ACC112 (cell line): ENCODE results near the gene C5orf63.
A peak's percentile ranks its signal among the peaks of the same experiment; 100 is the strongest.
"Not testable (repeated sequence)": the region's sequence is repeated elsewhere in the genome, so short reads cannot be mapped to it uniquely, and the experiment has no call there.

Source experiments
- H2AFZ ChIP-seq: fragments of 200-600 bp; sonication (generic); one replicate; pipeline ENCODE4 v1.6.0; 2017; ENCODE audit warnings: antibody characterized with exemption, low read length; ENCODE audit not compliant: unreplicated experiment
- H3K27ac ChIP-seq: fragments of 200-600 bp; sonication (generic); 2 replicates; pipeline ENCODE4 v1.5.1; 2014; ENCODE audit warnings: low read depth, mild to moderate bottlenecking, antibody characterized with exemption, low read length, moderate library complexity
- H3K27me3 ChIP-seq: fragments of 200-600 bp; sonication (generic); 2 replicates; pipeline ENCODE4 v1.6.1; 2014; ENCODE audit warnings: mild to moderate bottlenecking, antibody characterized with exemption, low read length, moderate library complexity, mixed read lengths; ENCODE audit not compliant: insufficient read depth
- H3K36me3 ChIP-seq: fragments of 200-600 bp; sonication (generic); 2 replicates; pipeline ENCODE4 v1.6.1; 2016; ENCODE audit warnings: mild to moderate bottlenecking, antibody characterized with exemption, low read length, moderate library complexity, mixed read lengths; ENCODE audit not compliant: insufficient read depth
- H3K4me1 ChIP-seq: fragments of 200-600 bp; sonication (generic); one replicate; pipeline ENCODE4 v1.6.1; 2016; ENCODE audit warnings: low read length, mixed read lengths; ENCODE audit not compliant: insufficient read depth, unreplicated experiment, control insufficient read depth
- H3K4me3 ChIP-seq: fragments of 200-600 bp; sonication (generic); 2 replicates; pipeline ENCODE4 v1.5.1; 2014; ENCODE audit warnings: mild to moderate bottlenecking, low read depth, low read length
- H3K79me2 ChIP-seq: fragments of 200-600 bp; sonication (generic); one replicate; pipeline ENCODE4 v1.6.0; 2016; ENCODE audit warnings: low read length; ENCODE audit not compliant: control insufficient read depth, unreplicated experiment, insufficient read depth

The C5orf63 gene

DNA sequence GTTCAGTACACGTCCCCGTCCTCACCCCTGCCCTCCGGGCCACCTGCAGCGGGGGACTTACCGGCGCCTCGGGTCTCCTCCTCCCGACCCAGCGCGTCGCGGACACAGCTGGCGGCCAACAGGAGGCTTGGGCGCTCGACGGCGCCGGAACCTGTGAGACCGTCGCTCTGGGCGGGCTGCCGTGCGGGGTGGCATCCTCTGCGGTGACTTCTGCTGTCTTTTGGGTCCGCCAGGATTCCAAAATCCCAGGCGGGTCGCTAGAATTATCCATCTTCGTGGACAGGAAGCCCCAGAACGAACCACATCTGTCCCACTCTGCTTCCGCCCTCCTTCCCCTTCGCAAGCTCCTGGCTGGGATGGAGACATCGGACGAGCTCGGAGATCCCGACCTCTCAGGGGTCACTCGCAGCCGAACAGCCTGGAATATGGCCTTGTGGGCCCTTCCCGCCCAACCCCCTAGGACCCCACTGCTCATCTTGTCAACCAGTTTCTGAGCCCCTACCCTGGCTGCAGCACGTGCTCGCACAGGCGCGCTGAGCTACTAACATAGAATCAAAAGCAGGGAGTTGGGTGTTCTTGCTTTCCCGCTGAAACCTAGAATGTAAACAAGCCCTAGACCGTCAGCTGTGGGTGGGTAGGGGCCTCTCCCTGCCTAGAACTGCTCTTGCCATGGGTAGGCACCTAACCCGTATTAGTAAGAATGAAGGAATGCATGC lies 42.0 kb downstream of the C5orf63 start:
- no peaks in the 10 kb centered on the region for H3K27me3 ChIP-seq
- H3K36me3 ChIP-seq: no peaks in the 10 kb centered on the region
- peak overlapping the region; percentile 16; the same call in 1 of the 2 replicates for H3K27ac ChIP-seq
- H3K79me2 ChIP-seq: no peaks in the 10 kb centered on the region
- peaks cover 9% of the 10 kb centered on the region for H3K4me1 ChIP-seq
- peak overlapping the region; percentile 85 for H3K4me3 ChIP-seq
- H2AFZ ChIP-seq: peak overlapping the region; percentile 87

GRCh38 chr5:127030259-127031146 lies 42.8 kb downstream of the C5orf63 start, which contains the start of gene MARCHF3:
MARCHF3 (minus strand) TSS chr5:127030558; CDS start chr5:126918171, 112,387 bp downstream.
- Histone ChIP-seq H3K27me3 (no peaks in the 10 kb centered on the region), H3K79me2 (no peaks in the 10 kb centered on the region), H3K4me3 (peak within 1 kb of the TSS; percentile 85), H3K27ac (peak within 1 kb of the TSS; percentile 27; the same call in 1 of the 2 replicates), H2AFZ (peak within 1 kb of the TSS; percentile 93), H3K4me1 (peaks cover 9% of the 10 kb centered on the region), H3K36me3 (no peaks in the 10 kb centered on the region)

- Histone ChIP-seq H3K4me3 (peak overlapping the region; percentile 85), H3K36me3 (no peaks in the 10 kb centered on the region), H3K27ac (peak overlapping the region; percentile 27; the same call in 1 of the 2 replicates), H3K4me1 (peaks cover 9% of the 10 kb centered on the region), H3K27me3 (no peaks in the 10 kb centered on the region), H2AFZ (peak overlapping the region; percentile 93), H3K79me2 (no peaks in the 10 kb centered on the region)
These were observed 43.6 kb downstream of the C5orf63 start for GRCh38 chr5:127029581-127030258.

GRCh38 chr5:127028822-127029457 lies 44.4 kb downstream of the C5orf63 start:
- Histone ChIP-seq H3K27me3 (no peaks in the 10 kb centered on the region), H2AFZ (no peak overlapping the region), H3K36me3 (no peaks in the 10 kb centered on the region), H3K79me2 (no peaks in the 10 kb centered on the region), H3K4me1 (peaks cover 9% of the 10 kb centered on the region), H3K27ac (no peak overlapping the region), H3K4me3 (peak overlapping the region; percentile 85)

DNA sequence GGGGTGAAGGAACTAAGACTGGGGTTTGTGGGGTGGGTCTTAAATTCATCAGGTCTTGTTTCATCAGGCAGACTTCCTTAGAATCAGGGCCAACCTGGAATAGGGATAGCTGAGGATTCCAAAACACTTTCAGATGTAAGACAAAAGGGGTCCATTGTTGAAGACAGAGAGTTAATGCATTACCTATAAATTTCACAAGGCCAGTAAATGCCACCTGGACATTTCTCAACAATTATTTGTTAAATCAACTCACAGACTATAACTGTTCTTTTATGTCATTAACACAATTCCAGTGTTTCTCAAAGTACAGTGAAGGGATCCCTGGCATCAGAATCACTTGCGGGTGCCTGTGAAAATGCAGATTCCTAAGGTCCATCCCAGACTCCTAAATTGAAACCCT lies 45.8 kb downstream of the C5orf63 start:
- Histone ChIP-seq H3K36me3 (no peaks in the 10 kb centered on the region), H3K4me1 (peaks cover 9% of the 10 kb centered on the region), H3K79me2 (no peaks in the 10 kb centered on the region), H3K27ac (no peak overlapping the region), H3K4me3 (no peak overlapping the region), H2AFZ (no peak overlapping the region), H3K27me3 (no peaks in the 10 kb centered on the region)

GRCh38 chr5:127026166-127026565 lies 47.1 kb downstream of the C5orf63 start:
- Histone ChIP-seq H3K27ac (no peak overlapping the region), H2AFZ (no peak overlapping the region), H3K79me2 (no peaks in the 10 kb centered on the region), H3K36me3 (no peaks in the 10 kb centered on the region), H3K27me3 (no peaks in the 10 kb centered on the region), H3K4me3 (no peak overlapping the region), H3K4me1 (peaks cover 9% of the 10 kb centered on the region)

- Histone ChIP-seq H3K4me1 (peaks cover 9% of the 10 kb centered on the region), H3K36me3 (no peaks in the 10 kb centered on the region), H3K79me2 (no peaks in the 10 kb centered on the region), H3K27ac (no peak overlapping the region), H3K4me3 (no peak overlapping the region), H3K27me3 (no peaks in the 10 kb centered on the region), H2AFZ (no peak overlapping the region)
These were observed 47.8 kb downstream of the C5orf63 start for GRCh38 chr5:127025467-127025866.

DNA sequence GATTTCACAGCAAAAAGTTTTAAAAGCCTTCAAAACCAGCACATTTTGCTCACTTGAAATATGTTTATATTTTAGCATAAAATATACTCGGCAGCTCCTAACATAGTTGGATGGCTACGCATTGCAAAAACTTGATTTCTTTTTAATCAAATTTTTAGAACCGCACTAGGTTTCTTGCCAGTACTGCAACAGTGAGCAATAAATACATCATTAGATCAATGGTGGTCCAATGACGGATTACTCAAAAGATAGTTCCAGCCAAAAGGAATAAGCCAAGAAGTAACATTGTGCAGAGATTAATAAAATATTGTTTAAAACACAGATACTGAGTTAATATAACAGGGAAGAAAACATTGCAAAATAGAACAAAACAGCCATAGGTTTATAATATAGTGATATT lies 48.5 kb downstream of the C5orf63 start:
- H3K27me3 ChIP-seq: no peaks in the 10 kb centered on the region
- no peak overlapping the region for H3K4me3 ChIP-seq
- peaks cover 9% of the 10 kb centered on the region for H3K4me1 ChIP-seq
- no peak overlapping the region for H2AFZ ChIP-seq
- no peak overlapping the region for H3K27ac ChIP-seq
- H3K79me2 ChIP-seq: no peaks in the 10 kb centered on the region
- no peaks in the 10 kb centered on the region for H3K36me3 ChIP-seq

- H3K79me2 ChIP-seq, H3K27me3 ChIP-seq, H3K4me3 ChIP-seq, H2AFZ ChIP-seq, H3K36me3 ChIP-seq, H3K4me1 ChIP-seq, H3K27ac ChIP-seq: not testable (repeated sequence)
These were observed 49.6 kb downstream of the C5orf63 start for GRCh38 chr5:127023552-127024191.

GRCh38 chr5:127022846-127023245 lies 50.5 kb downstream of the C5orf63 start:
- no peaks in the 10 kb centered on the region for H3K36me3 ChIP-seq
- H3K79me2 ChIP-seq: no peaks in the 10 kb centered on the region
- H3K27me3 ChIP-seq: no peaks in the 10 kb centered on the region
- H3K4me3 ChIP-seq: no peak overlapping the region
- no peak overlapping the region for H3K27ac ChIP-seq
- no peak overlapping the region for H2AFZ ChIP-seq
- H3K4me1 ChIP-seq: no peaks in the 10 kb centered on the region
